Ovary (tissue), 3 donors: Measurements from ENCODE around the gene MOB3A.
"Not testable (repeated sequence)": the region's sequence is repeated elsewhere in the genome, so short reads cannot be mapped to it uniquely, and the experiment has no call there.

Source experiments
- EP300 ChIP-seq: sonication (generic); formaldehyde crosslinking; IDR thresholded peaks from one replicate; pipeline ENCODE4 v1.6.1; 2017; ENCODE audit warnings: antibody characterized with exemption
- POLR2A ChIP-seq: fragments of 450-650 bp; IDR thresholded peaks from one replicate; pipeline ENCODE4 v1.6.1; 2017; ENCODE audit warnings: antibody characterized with exemption, mild to moderate bottlenecking, moderate library complexity
- TF ChIP-seq, protein P1 (sequence below), 3 donors: fragments of 450-650 bp in 2 of 3; fragments of 200-600 bp in 1 of 3; IDR thresholded peaks; one replicate each; pipeline versions ENCODE4 v1.5.1 to v1.8.0; 2016 to 2022; ENCODE audit warnings: antibody characterized with exemption in 3 of 3, mild to moderate bottlenecking in 1 of 3
- donor health status: DM: no; HTN: no; CAD: no.

DNA sequence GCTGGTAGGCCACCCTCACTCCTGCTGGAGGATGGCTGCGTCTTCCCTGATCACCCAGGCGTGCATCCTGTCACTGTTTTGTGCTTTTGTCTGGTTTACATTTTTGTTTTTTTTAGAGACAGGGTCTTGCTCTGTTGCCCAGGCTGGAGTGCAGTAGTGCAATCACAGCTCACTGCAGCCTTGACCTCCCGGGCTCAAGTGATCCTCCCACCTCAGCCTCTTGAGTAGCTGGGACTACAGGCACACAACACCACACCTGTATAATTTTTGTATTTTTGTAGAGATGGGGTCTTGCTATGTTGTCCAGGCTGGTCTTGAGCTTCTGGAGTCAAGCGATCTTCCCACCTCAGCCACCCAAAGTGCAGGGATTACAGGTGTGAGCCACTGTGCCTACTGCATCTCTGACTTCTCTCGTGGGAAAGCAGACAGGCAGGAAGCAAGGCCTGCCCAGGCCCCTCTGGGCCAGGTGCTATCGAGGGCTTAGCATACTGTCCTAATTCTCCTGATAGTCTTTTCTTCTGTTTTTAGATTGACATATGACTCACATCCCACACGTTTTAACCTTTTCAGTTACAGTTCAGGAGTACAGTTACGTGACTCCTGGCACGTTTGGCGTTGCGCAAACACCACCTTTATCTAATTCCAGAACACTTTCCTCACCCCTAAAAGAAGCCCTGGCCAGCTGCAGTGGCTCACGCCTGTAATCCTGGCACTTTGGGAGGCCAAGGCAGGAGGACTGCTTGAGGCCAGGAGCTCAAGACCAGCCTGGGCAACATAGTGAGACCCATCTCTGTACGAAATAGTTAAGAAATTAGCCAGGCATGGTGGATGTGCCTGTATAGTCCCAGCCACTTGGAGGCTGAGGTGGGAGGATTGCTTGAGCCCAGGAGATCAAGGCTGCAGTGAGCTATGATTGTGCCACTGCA lies 9.2 kb downstream of the MOB3A start:
- TF ChIP-seq, protein P1, sequence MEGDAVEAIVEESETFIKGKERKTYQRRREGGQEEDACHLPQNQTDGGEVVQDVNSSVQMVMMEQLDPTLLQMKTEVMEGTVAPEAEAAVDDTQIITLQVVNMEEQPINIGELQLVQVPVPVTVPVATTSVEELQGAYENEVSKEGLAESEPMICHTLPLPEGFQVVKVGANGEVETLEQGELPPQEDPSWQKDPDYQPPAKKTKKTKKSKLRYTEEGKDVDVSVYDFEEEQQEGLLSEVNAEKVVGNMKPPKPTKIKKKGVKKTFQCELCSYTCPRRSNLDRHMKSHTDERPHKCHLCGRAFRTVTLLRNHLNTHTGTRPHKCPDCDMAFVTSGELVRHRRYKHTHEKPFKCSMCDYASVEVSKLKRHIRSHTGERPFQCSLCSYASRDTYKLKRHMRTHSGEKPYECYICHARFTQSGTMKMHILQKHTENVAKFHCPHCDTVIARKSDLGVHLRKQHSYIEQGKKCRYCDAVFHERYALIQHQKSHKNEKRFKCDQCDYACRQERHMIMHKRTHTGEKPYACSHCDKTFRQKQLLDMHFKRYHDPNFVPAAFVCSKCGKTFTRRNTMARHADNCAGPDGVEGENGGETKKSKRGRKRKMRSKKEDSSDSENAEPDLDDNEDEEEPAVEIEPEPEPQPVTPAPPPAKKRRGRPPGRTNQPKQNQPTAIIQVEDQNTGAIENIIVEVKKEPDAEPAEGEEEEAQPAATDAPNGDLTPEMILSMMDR (IDR thresholded peaks at IDR 0.05) = not testable (repeated sequence)
- not testable (repeated sequence) for TF ChIP-seq POLR2A, EP300
